C4-2B (cell line): ENCODE results near the gene SH2D3C.

Source experiments
- H3K27ac ChIP-seq: fragments of 450-650 bp; 2 replicates; pipeline ENCODE4 v1.5.1; 2017
- CTCF ChIP-seq: fragments of 450-650 bp; conservative IDR thresholded peaks from 2 replicates; pipeline ENCODE4 v1.5.1; 2017; ENCODE audit warnings: mild to moderate bottlenecking
- ZFX ChIP-seq: fragments of 450-650 bp; IDR thresholded peaks from 2 replicates; pipeline ENCODE4 v1.6.1; 2017

Gene SH2D3C

DNA sequence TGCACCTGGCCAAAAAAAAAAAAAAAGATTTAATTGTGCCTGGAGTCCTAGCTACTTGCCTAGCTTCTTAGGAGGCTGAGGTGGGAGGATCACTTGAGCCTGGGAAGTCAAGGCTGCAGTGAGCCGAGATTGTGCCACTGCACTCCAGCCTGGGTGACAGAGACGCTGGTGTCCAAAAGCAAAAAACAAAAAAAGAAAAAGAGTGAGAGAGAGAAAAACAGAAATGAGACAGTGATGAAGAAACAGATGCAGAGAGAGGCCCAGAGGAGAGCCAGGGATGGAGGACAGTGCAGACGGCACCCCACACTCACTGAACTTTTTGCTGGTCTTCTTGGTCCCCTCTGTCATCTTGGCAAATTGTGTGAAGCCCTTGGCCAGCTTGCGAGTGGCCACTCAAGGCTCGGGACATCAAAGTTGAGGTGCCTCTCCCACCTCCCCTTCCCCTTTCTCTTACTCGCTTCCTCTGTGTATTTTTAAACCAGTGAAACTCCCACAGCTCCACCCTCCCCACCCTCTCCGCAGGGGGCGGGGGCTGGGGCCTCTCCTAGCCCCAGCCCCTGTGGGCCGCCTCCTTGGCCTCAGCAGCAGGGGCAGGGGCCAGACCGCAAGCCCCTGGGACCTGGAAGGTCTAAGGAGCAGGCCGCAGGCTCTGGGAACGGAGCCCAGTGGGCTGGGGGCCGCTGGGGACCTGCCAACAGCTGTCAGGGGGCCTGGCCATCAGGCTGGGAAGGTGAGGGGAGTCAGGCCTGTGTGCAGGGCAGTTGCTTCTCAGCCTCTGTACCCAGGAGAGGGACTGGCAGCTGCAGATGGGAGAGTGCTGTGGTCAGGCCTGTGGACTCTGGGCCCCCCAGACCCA is at the start of gene SH2D3C:
Gene SH2D3C, minus strand, starts transcription at position 387 of the 856 bp plus-strand sequence. Its CDS starts 39 bp downstream, at position 348.
- H3K27ac ChIP-seq, result no peak within 1 kb of the TSS
- TF ChIP-seq ZFX, result no peak
- no peak for TF ChIP-seq CTCF

- TF ChIP-seq ZFX (no peak), CTCF (no peak)
- H3K27ac ChIP-seq, result no peak overlapping the region
Measured at GRCh38 chr9:127826253-127826913, 47.9 kb upstream of the SH2D3C start.

DNA sequence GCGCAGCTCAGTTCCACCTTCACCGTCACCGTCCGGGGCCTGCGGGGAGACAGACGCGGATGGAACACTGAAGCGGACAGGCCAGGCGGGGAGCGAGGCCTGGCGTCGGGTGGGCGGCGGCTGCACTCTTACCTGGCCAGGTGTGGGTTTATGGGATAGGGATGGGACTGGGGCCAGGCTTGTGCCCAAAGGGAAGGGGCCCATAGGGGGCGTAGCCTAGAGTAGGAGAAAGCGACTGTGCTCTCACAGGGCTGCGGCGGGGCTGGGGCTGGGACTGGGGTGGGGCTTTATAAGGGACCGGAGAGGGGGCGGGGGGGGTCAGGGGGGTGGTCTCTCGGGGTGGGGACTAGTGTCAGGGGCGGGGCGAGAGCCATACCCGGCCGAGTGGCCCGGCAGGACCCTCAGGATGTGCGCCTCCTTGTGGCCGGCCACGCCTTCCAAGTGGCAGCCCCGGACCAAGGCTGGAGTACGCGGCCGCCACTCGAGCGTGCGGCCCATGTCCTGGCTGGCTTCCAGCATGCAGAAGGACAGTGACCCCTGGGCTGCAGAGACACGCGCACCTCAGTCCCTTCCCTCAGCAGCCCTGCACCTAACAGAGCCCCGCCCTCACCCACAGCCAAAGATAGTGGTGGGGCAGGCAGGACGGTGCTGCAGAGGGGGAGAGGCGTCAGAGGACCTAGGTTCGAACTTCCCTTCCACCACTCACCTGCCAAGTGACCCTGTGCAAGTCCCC is 47.0 kb upstream of the SH2D3C start:
- TF ChIP-seq ZFX (no peak), CTCF (no peak; the same call in 1 of the 2 replicates)
- no peak overlapping the region for H3K27ac ChIP-seq

DNA sequence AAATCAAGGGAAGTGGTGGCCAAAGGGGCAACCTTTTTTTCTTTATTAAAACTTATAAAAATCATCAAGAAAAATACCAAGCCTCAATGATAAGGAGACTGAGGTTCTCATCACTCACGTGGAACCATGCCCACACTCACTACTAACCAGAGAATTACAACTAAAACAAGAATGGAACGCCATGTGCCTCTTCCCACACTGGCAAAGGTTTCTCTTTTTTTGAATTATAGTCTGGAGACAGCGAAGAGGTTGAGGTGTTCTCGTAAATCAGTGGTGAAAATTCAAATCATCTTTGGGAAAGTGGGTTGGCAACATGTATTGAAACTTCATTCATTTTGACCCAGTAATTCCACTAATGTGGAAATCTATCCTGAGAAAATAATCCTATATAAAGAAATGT is 43.6 kb upstream of the SH2D3C start:
- H3K27ac ChIP-seq, result no peak overlapping the region
- no peak for TF ChIP-seq CTCF
- TF ChIP-seq ZFX, result no peak

DNA sequence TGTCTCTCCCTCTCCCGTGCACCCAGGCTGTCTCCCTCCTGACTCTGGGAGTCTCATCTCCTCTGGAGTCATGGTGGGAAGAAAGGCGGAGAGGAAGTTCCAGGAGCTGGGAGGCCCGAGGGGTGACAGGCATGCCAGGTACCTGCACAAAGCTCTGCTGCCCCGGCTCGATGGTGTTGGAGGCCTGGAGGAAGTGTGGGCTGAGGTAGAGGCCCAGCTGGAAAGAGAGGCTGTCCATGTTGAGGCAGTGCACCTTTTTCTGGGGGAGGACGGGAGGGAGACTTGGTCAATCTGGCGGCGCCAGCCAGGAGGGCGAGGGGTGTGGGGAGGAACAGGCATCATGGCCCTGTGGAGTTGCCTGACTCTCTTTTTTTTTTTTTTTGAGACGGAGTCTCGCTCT is 40.1 kb upstream of the SH2D3C start:
- H3K27ac ChIP-seq, result no peak overlapping the region
- no peak for TF ChIP-seq ZFX
- no peak for TF ChIP-seq CTCF

GRCh38 chr9:127817881-127818434 is 39.5 kb upstream of the SH2D3C start:
- no peak overlapping the region for H3K27ac ChIP-seq
- TF ChIP-seq CTCF (no peak), ZFX (no peak)
